B cell (primary cell): ENCODE data around the gene TTC34.

Experiments
- EZH2 ChIP-seq: IDR thresholded peaks from 2 replicates; pipeline ENCODE4 v1.6.1; 2012; ENCODE audit warnings: borderline replicate concordance, low read depth, mild to moderate bottlenecking, moderate library complexity, low read length; ENCODE audit not compliant: insufficient read depth, poor library complexity, severe bottlenecking
- TF ChIP-seq, protein P1 (sequence below): fragments of 200-600 bp; IDR thresholded peaks from one replicate; pipeline ENCODE4 v1.8.0; 2022; ENCODE audit warnings: antibody characterized with exemption, mild to moderate bottlenecking

- TF ChIP-seq, protein P1, sequence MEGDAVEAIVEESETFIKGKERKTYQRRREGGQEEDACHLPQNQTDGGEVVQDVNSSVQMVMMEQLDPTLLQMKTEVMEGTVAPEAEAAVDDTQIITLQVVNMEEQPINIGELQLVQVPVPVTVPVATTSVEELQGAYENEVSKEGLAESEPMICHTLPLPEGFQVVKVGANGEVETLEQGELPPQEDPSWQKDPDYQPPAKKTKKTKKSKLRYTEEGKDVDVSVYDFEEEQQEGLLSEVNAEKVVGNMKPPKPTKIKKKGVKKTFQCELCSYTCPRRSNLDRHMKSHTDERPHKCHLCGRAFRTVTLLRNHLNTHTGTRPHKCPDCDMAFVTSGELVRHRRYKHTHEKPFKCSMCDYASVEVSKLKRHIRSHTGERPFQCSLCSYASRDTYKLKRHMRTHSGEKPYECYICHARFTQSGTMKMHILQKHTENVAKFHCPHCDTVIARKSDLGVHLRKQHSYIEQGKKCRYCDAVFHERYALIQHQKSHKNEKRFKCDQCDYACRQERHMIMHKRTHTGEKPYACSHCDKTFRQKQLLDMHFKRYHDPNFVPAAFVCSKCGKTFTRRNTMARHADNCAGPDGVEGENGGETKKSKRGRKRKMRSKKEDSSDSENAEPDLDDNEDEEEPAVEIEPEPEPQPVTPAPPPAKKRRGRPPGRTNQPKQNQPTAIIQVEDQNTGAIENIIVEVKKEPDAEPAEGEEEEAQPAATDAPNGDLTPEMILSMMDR: no peak
- no peak for TF ChIP-seq EZH2
These were observed 196.5 kb downstream of the TTC34 start for GRCh38 chr1:2604844-2605508.
